GM19468 (cell line): Measurements from ENCODE around the gene CADM1.

Experiments used
- ATAC-seq: cut with Tn5 transposase; IDR thresholded peaks from one replicate; pipeline ENCODE4 v1.9.1; 2021; ENCODE audit warnings: mild to moderate bottlenecking, moderate library complexity, moderate number of reproducible peaks; ENCODE audit not compliant: unreplicated experiment; ENCODE audit errors: extremely low read depth

CADM1 gene

GRCh38 chr11:115266066-115266639, 238.1 kb downstream of the CADM1 start:
- ATAC-seq = no peak

GRCh38 chr11:115263799-115264656, 240.2 kb downstream of the CADM1 start:
- ATAC-seq = no peak

GRCh38 chr11:115258216-115258615, 246.0 kb downstream of the CADM1 start:
- ATAC-seq = no peak

GRCh38 chr11:115257678-115258077, 246.5 kb downstream of the CADM1 start:
- ATAC-seq = no peak

GRCh38 chr11:115257270-115257669, 246.9 kb downstream of the CADM1 start:
- ATAC-seq = no peak

- no peak for ATAC-seq
These were observed 247.6 kb downstream of the CADM1 start for GRCh38 chr11:115256397-115257197.

GRCh38 chr11:115255006-115255762, 249.0 kb downstream of the CADM1 start:
- no peak for ATAC-seq

GRCh38 chr11:115251126-115251525, 253.1 kb downstream of the CADM1 start:
- no peak for ATAC-seq

GRCh38 chr11:115249061-115249578, 255.1 kb downstream of the CADM1 start:
- ATAC-seq = no peak

- no peak for ATAC-seq
These were observed 256.3 kb downstream of the CADM1 start for GRCh38 chr11:115247953-115248352.

GRCh38 chr11:115247361-115247760, 256.9 kb downstream of the CADM1 start:
- ATAC-seq = no peak

- ATAC-seq = no peak
These were observed 259.5 kb downstream of the CADM1 start for GRCh38 chr11:115244758-115245157.

- ATAC-seq = no peak
These were observed 259.9 kb downstream of the CADM1 start for GRCh38 chr11:115244296-115244695.

GRCh38 chr11:115242982-115243381, 261.2 kb downstream of the CADM1 start:
- no peak for ATAC-seq

- ATAC-seq = no peak
These were observed 262.3 kb downstream of the CADM1 start for GRCh38 chr11:115241899-115242298.

GRCh38 chr11:115238791-115239190, 265.4 kb downstream of the CADM1 start:
- ATAC-seq = no peak

GRCh38 chr11:115238086-115238485, 266.1 kb downstream of the CADM1 start:
- no peak for ATAC-seq

- no peak for ATAC-seq
These were observed 266.6 kb downstream of the CADM1 start for GRCh38 chr11:115237578-115237977.

GRCh38 chr11:115234794-115235193, 269.4 kb downstream of the CADM1 start:
- ATAC-seq = no peak

GRCh38 chr11:115226556-115226955, 277.7 kb downstream of the CADM1 start:
- ATAC-seq = no peak
